Peyer's patch (tissue), 4 donors: Measurements from ENCODE around the gene LAIR2. TPM values are rescaled to one million over a fixed set of nuclear protein-coding genes. Genes with fewer than 3 reads are reported as not detected.
"Not testable (repeated sequence)": the region's sequence is repeated elsewhere in the genome, so short reads cannot be mapped to it uniquely, and the experiment has no call there.

Experiments
- DNase-seq, 3 donors: peaks; one replicate each; pipeline ENCODE4 v3.0.0-alpha.2; 2017 to 2019
- H3K27ac ChIP-seq, 4 donors: fragments of 200-600 bp; sonication (generic); one replicate each; pipeline ENCODE4 v1.5.1; 2016 to 2019
- H3K27me3 ChIP-seq, 2 donors: fragments of 200-600 bp; sonication (generic); one replicate each; pipeline ENCODE4 v1.5.1; 2019
- H3K36me3 ChIP-seq, 3 donors: fragments of 200-600 bp; sonication (generic); one replicate each; pipeline ENCODE4 v1.5.1; 2016 to 2019
- H3K4me1 ChIP-seq, 4 donors: fragments of 200-600 bp; sonication (generic); one replicate each; pipeline ENCODE4 v1.5.1; 2016 to 2019
- H3K4me3 ChIP-seq, 4 donors: fragments of 200-600 bp; sonication (generic); 1 replicate in 3 of 4; 2 replicates in 1 of 4; pipeline ENCODE4 v1.5.1; 2016 to 2019; ENCODE audit warnings: mild to moderate bottlenecking in 1 of 4
- H3K9me3 ChIP-seq, 4 donors: fragments of 200-600 bp; sonication (generic); one replicate each; pipeline ENCODE4 v1.5.1; 2016 to 2019; ENCODE audit warnings: mild to moderate bottlenecking in 1 of 4
- POLR2A ChIP-seq, 2 donors: fragments of 450-650 bp; IDR thresholded peaks; one replicate each; pipeline ENCODE4 v1.5.1; 2017; ENCODE audit warnings: antibody characterized with exemption in 2 of 2, mild to moderate bottlenecking in 2 of 2, moderate library complexity in 2 of 2
- total RNA-seq, 4 donors: library from RNA; depleted of rRNA; stranded (reverse); fragments of >200 nt; gene quantifications; one replicate each; pipeline ENCODE4 v1.1.0, GENCODE V29; 2016
- TF ChIP-seq, protein P1 (sequence below), 6 experiments: fragments of 450-650 bp in 4 of 6; fragments of 200-600 bp in 2 of 6; sonication (generic) in 1 of 6; IDR thresholded peaks; one replicate each; pipeline ENCODE4 v1.5.1; 2017 to 2019; ENCODE audit warnings: antibody characterized with exemption in 6 of 6, mild to moderate bottlenecking in 3 of 6, moderate library complexity in 1 of 6

LAIR2 gene
- total RNA-seq, 4 donors from 2014 or later: not detected

- Histone ChIP-seq H3K4me3 (peak within 1 kb of the TSS; percentile 61 to 78 (median 70)), H3K27me3 (no peaks in the 10 kb centered on the region), H3K9me3 (peaks cover 0 to 3% (median 0%) of the 10 kb centered on the region in 4 donors), H3K36me3 (peaks cover 0 to 35% (median 0%) of the 10 kb centered on the region in 3 donors), H3K4me1 (peaks cover 3 to 56% (median 14%) of the 10 kb centered on the region in 4 donors), H3K27ac (peak within 1 kb of the TSS; percentile 95 to 100 (median 98))
- DNase-seq: peak; percentile 99 to 100 (median 99)
- TF ChIP-seq POLR2A (IDR thresholded peaks at IDR 0.05): peak; percentile 89 to 98
- TF ChIP-seq, protein P1, sequence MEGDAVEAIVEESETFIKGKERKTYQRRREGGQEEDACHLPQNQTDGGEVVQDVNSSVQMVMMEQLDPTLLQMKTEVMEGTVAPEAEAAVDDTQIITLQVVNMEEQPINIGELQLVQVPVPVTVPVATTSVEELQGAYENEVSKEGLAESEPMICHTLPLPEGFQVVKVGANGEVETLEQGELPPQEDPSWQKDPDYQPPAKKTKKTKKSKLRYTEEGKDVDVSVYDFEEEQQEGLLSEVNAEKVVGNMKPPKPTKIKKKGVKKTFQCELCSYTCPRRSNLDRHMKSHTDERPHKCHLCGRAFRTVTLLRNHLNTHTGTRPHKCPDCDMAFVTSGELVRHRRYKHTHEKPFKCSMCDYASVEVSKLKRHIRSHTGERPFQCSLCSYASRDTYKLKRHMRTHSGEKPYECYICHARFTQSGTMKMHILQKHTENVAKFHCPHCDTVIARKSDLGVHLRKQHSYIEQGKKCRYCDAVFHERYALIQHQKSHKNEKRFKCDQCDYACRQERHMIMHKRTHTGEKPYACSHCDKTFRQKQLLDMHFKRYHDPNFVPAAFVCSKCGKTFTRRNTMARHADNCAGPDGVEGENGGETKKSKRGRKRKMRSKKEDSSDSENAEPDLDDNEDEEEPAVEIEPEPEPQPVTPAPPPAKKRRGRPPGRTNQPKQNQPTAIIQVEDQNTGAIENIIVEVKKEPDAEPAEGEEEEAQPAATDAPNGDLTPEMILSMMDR (IDR thresholded peaks at IDR 0.05): peak in 1 of 6 experiments; percentile 4
These were observed 39.0 kb upstream of the LAIR2 start, which contains the start of gene LENG9 for GRCh38 chr19:54463531-54464043. LENG9 (minus strand) TSS chr19:54463778; CDS start chr19:54463526, 252 bp downstream.

- Histone ChIP-seq H3K4me1 (peaks cover 3 to 59% (median 14%) of the 10 kb centered on the region in 4 donors), H3K9me3 (peaks cover 0 to 3% (median 0%) of the 10 kb centered on the region in 4 donors), H3K27ac (peak overlapping the region; percentile 95 to 100 (median 98)), H3K27me3 (no peaks in the 10 kb centered on the region), H3K36me3 (peaks cover 0 to 29% (median 0%) of the 10 kb centered on the region in 3 donors), H3K4me3 (peak overlapping the region; percentile 61 to 78 (median 70))
- peak; percentile 93 to 98 (median 95) for DNase-seq
- TF ChIP-seq, protein P1 (IDR thresholded peaks at IDR 0.05): no peak
- no peak for TF ChIP-seq POLR2A (IDR thresholded peaks at IDR 0.05)
These were observed 38.5 kb upstream of the LAIR2 start for GRCh38 chr19:54464044-54464629.

DNA sequence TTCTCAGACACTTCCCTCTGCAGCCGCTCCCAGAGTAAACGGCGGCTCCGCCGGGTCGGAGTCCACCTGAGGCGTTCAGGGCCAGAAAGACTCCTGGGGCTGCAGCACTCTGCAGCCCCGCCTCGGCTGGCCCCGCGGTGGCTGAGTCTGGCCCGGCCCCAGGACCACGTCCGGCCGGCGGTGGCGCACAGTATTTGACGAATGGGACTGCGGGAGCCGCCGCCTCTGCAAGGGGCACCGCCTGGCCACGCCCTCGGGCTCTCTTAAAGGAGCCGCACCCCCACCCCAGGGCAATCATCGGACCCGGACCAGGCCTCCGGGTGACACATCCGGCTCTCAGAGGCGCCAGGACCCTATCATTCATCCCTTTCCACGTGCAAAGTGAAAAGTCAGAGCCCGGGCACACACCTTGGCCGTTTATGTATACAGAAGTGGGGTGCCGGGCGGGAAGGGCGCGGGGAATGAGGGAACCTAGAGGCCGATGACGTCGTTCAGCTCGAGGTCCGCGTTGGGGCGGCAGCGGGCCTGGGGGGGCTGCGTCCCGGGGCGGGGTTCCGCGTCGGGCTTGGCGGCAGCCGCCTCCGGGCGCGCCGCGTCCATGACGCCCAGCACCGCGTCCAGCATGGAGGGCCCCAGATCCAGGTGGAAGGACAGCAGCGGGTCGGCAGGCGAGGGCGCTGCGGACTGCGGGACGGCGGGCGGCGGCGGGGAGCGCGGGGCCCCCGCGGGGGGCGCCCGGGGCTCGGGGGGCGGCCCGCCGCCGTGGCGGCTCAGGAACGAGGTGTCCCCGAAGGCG lies 37.8 kb upstream of the LAIR2 start:
- Histone ChIP-seq H3K27ac (peak overlapping the region; percentile 95 to 100 (median 98)), H3K9me3 (peaks cover 0 to 3% (median 0%) of the 10 kb centered on the region in 4 donors), H3K4me1 (peaks cover 3 to 57% (median 14%) of the 10 kb centered on the region in 4 donors), H3K4me3 (peak overlapping the region; percentile 61 to 78 (median 70)), H3K36me3 (peaks cover 0 to 22% (median 0%) of the 10 kb centered on the region in 3 donors), H3K27me3 (no peaks in the 10 kb centered on the region)
- TF ChIP-seq, protein P1 (IDR thresholded peaks at IDR 0.05): peak in 3 of 6 experiments; percentile 16 to 41 (median 30)
- peak; percentile 47 to 75 for TF ChIP-seq POLR2A (IDR thresholded peaks at IDR 0.05)
- peak; percentile 89 to 97 (median 96) for DNase-seq

DNA sequence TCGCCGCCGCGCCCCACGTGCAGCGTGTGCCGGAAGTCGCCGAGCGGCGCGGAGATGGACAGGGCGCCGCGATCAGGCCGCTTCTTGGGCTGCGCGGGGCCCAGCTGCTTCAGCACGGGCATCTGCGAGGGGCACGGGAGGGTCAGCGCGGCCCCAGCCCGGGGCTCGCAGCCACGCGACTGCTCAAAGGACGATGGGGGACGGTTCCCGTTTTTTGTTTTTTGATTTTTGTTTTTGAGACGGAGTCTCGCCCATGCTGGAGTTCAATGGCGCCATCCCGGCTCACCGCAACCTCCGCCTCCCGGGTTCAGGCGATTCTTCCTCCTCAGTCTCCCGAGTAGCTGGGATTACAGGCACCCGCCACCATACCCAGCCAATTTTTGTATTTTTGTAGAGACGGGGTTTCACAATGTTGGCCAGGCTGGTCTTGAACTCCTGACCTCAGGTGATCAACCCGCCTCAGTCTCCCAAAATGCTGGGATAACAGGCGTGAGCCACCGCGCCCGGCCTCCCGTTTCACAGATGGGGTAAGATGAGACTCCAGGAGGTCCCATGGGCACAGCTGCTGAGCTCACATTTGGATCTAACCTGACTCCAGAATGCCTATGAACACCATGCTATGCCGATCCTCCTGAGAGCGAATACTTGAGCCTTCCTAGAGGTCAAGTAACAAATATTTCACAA lies 37.1 kb upstream of the LAIR2 start:
- H3K27me3 ChIP-seq: no peaks in the 10 kb centered on the region
- peaks cover 3 to 52% (median 14%) of the 10 kb centered on the region in 4 donors for H3K4me1 ChIP-seq
- peaks cover 0 to 15% (median 0%) of the 10 kb centered on the region in 3 donors for H3K36me3 ChIP-seq
- H3K27ac ChIP-seq: peak overlapping the region in 3 of 4 donors; percentile 96 to 100 (median 99)
- TF ChIP-seq, protein P1 (IDR thresholded peaks at IDR 0.05): no peak
- no peak for TF ChIP-seq POLR2A (IDR thresholded peaks at IDR 0.05)
- peaks cover 0 to 3% (median 0%) of the 10 kb centered on the region in 4 donors for H3K9me3 ChIP-seq
- peak overlapping the region in 2 of 4 donors; percentile 65 to 78 for H3K4me3 ChIP-seq
- DNase-seq: no peak

DNA sequence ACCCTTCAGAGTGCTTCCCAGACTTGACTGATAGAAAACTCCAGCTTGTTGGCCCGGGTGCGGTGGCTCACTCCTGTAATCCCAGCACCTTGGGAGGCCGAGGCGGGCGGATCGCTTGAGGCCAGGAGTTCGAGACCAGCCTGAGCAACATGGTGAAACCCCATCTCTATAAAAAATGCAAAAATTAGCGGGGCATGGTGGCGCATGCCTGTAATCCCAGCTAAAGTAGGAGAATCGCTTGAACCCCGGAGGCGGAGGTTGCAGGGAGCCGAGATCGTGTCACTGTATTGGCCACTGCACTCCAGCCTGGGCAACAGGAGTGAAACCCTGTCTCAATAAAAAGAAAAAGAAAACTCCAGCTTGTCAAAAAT lies 36.5 kb upstream of the LAIR2 start:
- not testable (repeated sequence) for H3K4me3 ChIP-seq, H3K9me3 ChIP-seq, H3K27me3 ChIP-seq, H3K36me3 ChIP-seq, DNase-seq
- peak overlapping the region in 2 of 4 donors; percentile 99 to 100 for H3K27ac ChIP-seq
- peaks cover 3 to 47% (median 14%) of the 10 kb centered on the region in 4 donors for H3K4me1 ChIP-seq
